HepG2 (cell line): ENCODE measurements around the gene PLK2. TPM values are rescaled to one million over a fixed set of nuclear protein-coding genes. Genes with fewer than 3 reads are reported as not detected.
A peak's percentile ranks its signal among the peaks of the same experiment; 100 is the strongest.

Experiments used
- CBFB ChIP-seq: sonication (generic); formaldehyde crosslinking; IDR thresholded peaks from 2 replicates; pipeline ENCODE4 v1.4.0; 2020; ENCODE audit warnings: missing genetic modification reagents
- CHCHD3 ChIP-seq: sonication (generic); formaldehyde crosslinking; IDR thresholded peaks from 2 replicates; pipeline ENCODE4 v1.8.0; 2022; ENCODE audit warnings: mild to moderate bottlenecking, missing genetic modification reagents, moderate library complexity
- DMTF1 ChIP-seq: sonication (generic); formaldehyde crosslinking; IDR thresholded peaks from 2 replicates; pipeline ENCODE4 v1.4.0; 2020; ENCODE audit warnings: mild to moderate bottlenecking, missing genetic modification reagents
- ERF ChIP-seq: IDR thresholded peaks from 2 replicates; pipeline ENCODE4 v1.6.1; 2018; ENCODE audit warnings: missing biosample characterization, missing genetic modification reagents
- FOSL1 ChIP-seq: sonication (generic); formaldehyde crosslinking; IDR thresholded peaks from 2 replicates; pipeline ENCODE4 v1.9.0; 2021; ENCODE audit warnings: missing genetic modification reagents, borderline replicate concordance
- HMG20A ChIP-seq: IDR thresholded peaks from 2 replicates; pipeline ENCODE4 v1.6.1; 2016; ENCODE audit warnings: borderline replicate concordance
- MEF2D ChIP-seq: sonication (generic); formaldehyde crosslinking; IDR thresholded peaks from 2 replicates; pipeline ENCODE4 v1.5.1; 2020; ENCODE audit warnings: mild to moderate bottlenecking, missing genetic modification reagents
- MTA3 ChIP-seq: sonication (generic); formaldehyde crosslinking; IDR thresholded peaks from 2 replicates; pipeline ENCODE4 v1.4.0; 2020; ENCODE audit warnings: missing genetic modification reagents
- MYNN ChIP-seq: sonication (generic); formaldehyde crosslinking; IDR thresholded peaks from 2 replicates; pipeline ENCODE4 v1.4.0; 2020; ENCODE audit warnings: mild to moderate bottlenecking, low read depth, missing genetic modification reagents
- NBN ChIP-seq: fragments of 450-650 bp; conservative IDR thresholded peaks from 2 replicates; pipeline ENCODE4 v1.6.1; 2017
- PRMT3 ChIP-seq: sonication (generic); formaldehyde crosslinking; IDR thresholded peaks from 2 replicates; pipeline ENCODE4 v1.8.1; 2022; ENCODE audit warnings: low read depth, mild to moderate bottlenecking, moderate library complexity, missing genetic modification reagents, borderline replicate concordance
- RFX1 ChIP-seq: fragments of 450-650 bp; IDR thresholded peaks from 2 replicates; pipeline ENCODE4 v1.6.1; 2017
- RNF219 ChIP-seq: sonication (generic); formaldehyde crosslinking; IDR thresholded peaks from 2 replicates; pipeline ENCODE4 v1.5.0; 2020; ENCODE audit warnings: mild to moderate bottlenecking, missing genetic modification reagents
- SALL1 ChIP-seq: sonication (generic); formaldehyde crosslinking; IDR thresholded peaks from 2 replicates; pipeline ENCODE4 v1.8.0; 2022; ENCODE audit warnings: mild to moderate bottlenecking, missing genetic modification reagents
- SAP130 ChIP-seq: IDR thresholded peaks from 2 replicates; pipeline ENCODE4 v1.6.1; 2016; ENCODE audit warnings: low read depth
- SOX13 ChIP-seq, 3 experiments: fragments of 450-650 bp in 1 of 3; sonication (generic) in 1 of 3; formaldehyde crosslinking in 1 of 3; IDR thresholded peaks in 2 of 3; conservative IDR thresholded peaks in 1 of 3; 2 replicates each; pipeline versions ENCODE4 v1.5.0 to v1.6.1; 2016 to 2020; ENCODE audit warnings: antibody characterized with exemption in 1 of 3, mild to moderate bottlenecking in 1 of 3, missing compliant biosample characterization in 1 of 3, missing genetic modification reagents in 1 of 3, moderate library complexity in 1 of 3
- SUZ12 ChIP-seq: fragments of 150-350 bp; IDR thresholded peaks from 2 replicates; pipeline ENCODE4 v1.6.1; 2014; ENCODE audit warnings: low read depth, low read length
- TBL1XR1 ChIP-seq: fragments of 150-350 bp; IDR thresholded peaks from 2 replicates; pipeline ENCODE4 v1.6.1; 2014; ENCODE audit warnings: borderline replicate concordance, low read length; ENCODE audit not compliant: partially characterized antibody
- TFDP2 ChIP-seq: sonication (generic); formaldehyde crosslinking; IDR thresholded peaks from 2 replicates; pipeline ENCODE4 v1.4.0; 2020; ENCODE audit warnings: missing genetic modification reagents
- THAP8 ChIP-seq: sonication (generic); formaldehyde crosslinking; IDR thresholded peaks from 2 replicates; pipeline ENCODE4 v1.5.1; 2020; ENCODE audit warnings: missing genetic modification reagents, mild to moderate bottlenecking, borderline replicate concordance
- XRCC5 ChIP-seq: fragments of 200-400 bp; formaldehyde crosslinking; optimal IDR thresholded peaks from 2 replicates; pipeline ENCODE3; 2017; ENCODE audit warnings: mild to moderate bottlenecking, low read length
- YEATS4 ChIP-seq: sonication (generic); formaldehyde crosslinking; IDR thresholded peaks from 2 replicates; pipeline ENCODE4 v1.4.0; 2020; ENCODE audit warnings: missing genetic modification reagents, borderline replicate concordance
- ZNF264 ChIP-seq: sonication (generic); formaldehyde crosslinking; IDR thresholded peaks from 2 replicates; pipeline ENCODE4 v1.4.0; 2020; ENCODE audit warnings: missing genetic modification reagents
- ZNF468 ChIP-seq: sonication (generic); formaldehyde crosslinking; IDR thresholded peaks from 2 replicates; pipeline ENCODE4 v1.8.0; 2022; ENCODE audit warnings: mild to moderate bottlenecking, moderate library complexity, missing genetic modification reagents
- ZNF768 ChIP-seq: sonication (generic); formaldehyde crosslinking; IDR thresholded peaks from 2 replicates; pipeline ENCODE4 v1.4.0; 2020; ENCODE audit warnings: missing genetic modification reagents
- ZNF878 ChIP-seq: sonication (generic); formaldehyde crosslinking; IDR thresholded peaks from 2 replicates; pipeline ENCODE4 v1.8.1; 2023; ENCODE audit warnings: mild to moderate bottlenecking, missing genetic modification reagents, moderate library complexity
- ZSCAN12 ChIP-seq: sonication (generic); formaldehyde crosslinking; IDR thresholded peaks from 2 replicates; pipeline ENCODE4 v1.9.0; 2021; ENCODE audit warnings: mild to moderate bottlenecking, missing genetic modification reagents
- polyA plus RNA-seq, 8 experiments: library from polyadenylated mRNA; depleted of rRNA in 3 of 8; stranded (reverse) in 7 of 8; unstranded in 1 of 8; fragments of >200 nt; fragmentation: Illumina TruSeq in 4 of 8; extraction: Trizol in 4 of 8; gene quantifications; 2 replicates each; pipeline versions ENCODE4 v1.2.1 to v1.2.3, GENCODE V29; 2011 to 2016; ENCODE audit warnings: low read depth in 4 of 8, missing spikeins in 1 of 8, mixed read lengths in 1 of 8; ENCODE audit not compliant: insufficient read depth in 1 of 8
- total RNA-seq, 5 experiments: library from RNA; depleted of rRNA; stranded (reverse); fragments of >200 nt; fragmentation: Illumina TruSeq; extraction: Trizol; gene quantifications; 2 replicates each; pipeline ENCODE4 v1.2.3, GENCODE V29; 2016; ENCODE audit warnings: low read depth in 1 of 5

The PLK2 gene
- total and polyA plus RNA-seq, 2 of the 13 experiments (the other 11 are each of a cell fraction or from before 2014, with no cell fraction given): 9.6 to 29.6 TPM

- no peak for TF ChIP-seq ZNF468 (CRISPR knock-in tag)
- no peak for TF ChIP-seq ERF
- no peak for TF ChIP-seq MYNN
- TF ChIP-seq TBL1XR1: no peak
- TF ChIP-seq DMTF1 (CRISPR knock-in tag): no peak
- 0 out of 2 replicates have a peak, but pooled peaks have one; percentile 5 for TF ChIP-seq SAP130 (CRISPR knock-in tag)
- no peak; the same call in 1 of the 2 replicates for TF ChIP-seq ZNF768 (CRISPR knock-in tag)
- TF ChIP-seq TFDP2 (CRISPR knock-in tag): no peak
- no peak for TF ChIP-seq XRCC5
- no peak for TF ChIP-seq MTA3 (CRISPR knock-in tag)
- no peak for TF ChIP-seq PRMT3 (CRISPR knock-in tag)
- no peak for TF ChIP-seq CHCHD3 (CRISPR knock-in tag)
- no peak for TF ChIP-seq SOX13 (IDR thresholded peaks at IDR 0.05)
- TF ChIP-seq SOX13 (CRISPR knock-in tag; conservative IDR thresholded peaks at IDR 0.05 in 1 of 2, IDR thresholded peaks at IDR 0.05 in 1 of 2): no peak
- TF ChIP-seq SALL1 (CRISPR knock-in tag): peak; percentile 61
- no peak for TF ChIP-seq RFX1
- no peak for TF ChIP-seq CBFB (CRISPR knock-in tag)
- no peak for TF ChIP-seq FOSL1 (CRISPR knock-in tag)
- TF ChIP-seq ZNF264 (CRISPR knock-in tag): no peak
- no peak for TF ChIP-seq MEF2D (CRISPR knock-in tag)
- no peak for TF ChIP-seq HMG20A
- no peak for TF ChIP-seq ZSCAN12 (CRISPR knock-in tag)
- TF ChIP-seq THAP8 (CRISPR knock-in tag): no peak
- TF ChIP-seq RNF219 (CRISPR knock-in tag): no peak
- no peak for TF ChIP-seq NBN
- no peak; the same call in 1 of the 2 replicates for TF ChIP-seq YEATS4 (CRISPR knock-in tag)
- TF ChIP-seq ZNF878 (CRISPR knock-in tag): 0 out of 2 replicates have a peak, but pooled peaks have one; percentile 19
- TF ChIP-seq SUZ12: no peak
These were observed 923 bp upstream of the PLK2 start (continued) for GRCh38 chr5:58460732-58461286.
